ENCODE results near the gene TBX1. TPM values are rescaled to one million over a fixed set of nuclear protein-coding genes. Genes with fewer than 3 reads are reported as not detected.

The TBX1 gene
- total and polyA plus RNA-seq, 2 of the 8 experiments (the other 6 are each of a cell fraction or from before 2014, with no cell fraction given): 0.28 TPM; not detected in 1

DNA sequence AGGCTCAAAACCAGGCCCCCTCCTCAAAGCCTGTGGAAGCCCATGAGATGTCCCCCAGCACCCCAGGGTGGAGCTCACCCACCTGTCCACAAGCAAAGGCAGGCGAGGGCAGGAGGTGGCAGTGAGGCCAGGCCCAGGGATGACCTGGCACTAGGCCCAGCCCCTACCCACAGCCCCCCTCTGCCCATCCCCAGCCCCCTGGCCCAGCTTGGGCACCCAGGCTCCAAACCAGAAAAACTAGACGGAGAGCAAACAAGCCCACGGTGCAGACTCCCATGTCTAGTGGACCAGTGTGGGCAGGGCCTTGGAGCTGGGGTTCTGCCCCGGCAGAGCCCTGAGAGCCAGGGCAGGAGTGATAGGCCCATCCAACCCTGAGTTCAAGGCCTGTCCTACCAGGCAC is 16.9 kb upstream of the TBX1 start:
- no peak overlapping the region for H3K56ac ChIP-seq (replicated peaks; ENCODE audit: insufficient read length, low read depth, low read length)
- no peak overlapping the region for H2AK5ac ChIP-seq (ENCODE audit: low read depth, low read length)
- no peaks in the 10 kb centered on the region for H3K79me1 ChIP-seq (ENCODE audit: low read depth, low read length)
- no peak for DNase-seq (ENCODE audit: low read depth in 1 of 2, low spot score in 2 of 2)
- H3K36me3 ChIP-seq (ENCODE audit: control insufficient read depth in 2 of 4, insufficient read depth in 4 of 4, low read length in 3 of 4): no peaks in the 10 kb centered on the region
- H2BK15ac ChIP-seq (ENCODE audit: low read length): no peak overlapping the region
- no peak for FAIRE-seq
- no peak overlapping the region for H4K8ac ChIP-seq (ENCODE audit: extremely low read depth, insufficient read depth, low read length)
- no peak overlapping the region for H3K4me3 ChIP-seq (ENCODE audit: extremely low read depth in 1 of 4, insufficient read depth in 2 of 4, low read depth in 3 of 4, low read length in 4 of 4)
- H2BK120ac ChIP-seq (replicated peaks; ENCODE audit: low read depth, low read length): no peak overlapping the region
- no peak overlapping the region for H3K18ac ChIP-seq (ENCODE audit: extremely low read depth, low read length)
- no peak overlapping the region for H3K27ac ChIP-seq (ENCODE audit: low read depth, low read length)
- no peak overlapping the region for H3K9ac ChIP-seq (replicated peaks in 1 of 4; ENCODE audit: extremely low read depth in 1 of 4, low read depth in 3 of 4, low read length in 3 of 4)
- peaks cover 0 to 10% (median 2%) of the 10 kb centered on the region in 4 experiments; a peak in 3 of 7 replicates for H3K4me1 ChIP-seq (replicated peaks in 1 of 4; ENCODE audit: control insufficient read depth in 3 of 4, insufficient read depth in 4 of 4, low read length in 3 of 4)
- H2BK20ac ChIP-seq (ENCODE audit: low read length): no peak overlapping the region
- no peaks in the 10 kb centered on the region; a peak in 1 of 7 replicates for H3K27me3 ChIP-seq (replicated peaks in 1 of 4; ENCODE audit: control insufficient read depth in 3 of 4, extremely low read depth in 1 of 4, insufficient read depth in 3 of 4, low read length in 3 of 4)
- no peaks in the 10 kb centered on the region for H3K9me3 ChIP-seq (ENCODE audit: insufficient read depth in 2 of 2, low read depth in 1 of 2, low read length in 1 of 2)
- H2BK12ac ChIP-seq (ENCODE audit: low read depth, low read length): no peak overlapping the region
- H4K91ac ChIP-seq (replicated peaks; ENCODE audit: insufficient read length, low read length): no peak overlapping the region
- no peaks in the 10 kb centered on the region for H3K79me2 ChIP-seq (ENCODE audit: control insufficient read depth in 1 of 2, insufficient read depth in 2 of 2, low read length in 2 of 2)
- POLR2A ChIA-PET (ENCODE audit: partially characterized antibody): no interaction called here
- WGBS, 2 experiments (ENCODE audit: extremely low coverage in 1 of 2, insufficient coverage in 1 of 2, insufficient read length in 1 of 2, insufficient replicate concordance in 2 of 2, low coverage in 1 of 2, low lambda C conversion rate in 2 of 2, missing lambda C conversion rate in 1 of 2): 100% methylated on average over 4 of the region's 4 CpGs; no CpG with 5 or more reads in 1 of the 2 experiments
- no peaks in the 10 kb centered on the region; the same call in 1 of the 2 replicates for H3K23me2 ChIP-seq (ENCODE audit: low read depth, low read length)
- CTCF ChIA-PET (ENCODE audit: partially characterized antibody): interaction anchor here (1.3 to 16.5 kb wide), 3 partner anchors 12 to 64 kb away, joined by 3 to 168 read pairs (median 7); no protein-coding TSS in a partner anchor
- no peak overlapping the region for H2AFZ ChIP-seq (ENCODE audit: low read length)
- no peak overlapping the region for H3K4ac ChIP-seq (replicated peaks; ENCODE audit: insufficient read length, low read depth, low read length)
- no peak overlapping the region for H3K23ac ChIP-seq (ENCODE audit: insufficient read length)
- no peak overlapping the region for H2BK5ac ChIP-seq (ENCODE audit: low read depth, low read length)
- peaks cover 0 to 1% of the 10 kb centered on the region in 2 experiments for H4K20me1 ChIP-seq (replicated peaks in 1 of 2; ENCODE audit: control insufficient read depth in 1 of 2, insufficient read depth in 2 of 2, low read length in 2 of 2)
- no peak overlapping the region for H3K14ac ChIP-seq (ENCODE audit: insufficient read length)
- H3K4me2 ChIP-seq (ENCODE audit: insufficient read depth in 1 of 2, low read depth in 2 of 2, low read length in 2 of 2): no peak overlapping the region
- H4K5ac ChIP-seq (ENCODE audit: insufficient read length, low read depth, low read length): no peak overlapping the region
- TF ChIP-seq SP4 (IDR thresholded peaks at IDR 0.05; ENCODE audit: low read length): no peak
- TF ChIP-seq EGR1 (IDR thresholded peaks at IDR 0.05; ENCODE audit: borderline replicate concordance, low read depth, low read length): no peak
- no peak for TF ChIP-seq HDAC6 (IDR thresholded peaks at IDR 0.05; ENCODE audit: low read depth, low read length)
- TF ChIP-seq SAP30 (IDR thresholded peaks at IDR 0.05; ENCODE audit: insufficient read depth, insufficient replicate concordance, low read length): no peak
- TF ChIP-seq PHF8 (conservative IDR thresholded peaks at IDR 0.05; ENCODE audit: low read depth, low read length): no peak
- no peak for TF ChIP-seq KDM5A (IDR thresholded peaks at IDR 0.05; ENCODE audit: low read length)
- TF ChIP-seq USF2 (IDR thresholded peaks at IDR 0.05; ENCODE audit: low read length): no peak
- no peak for TF ChIP-seq GTF2F1 (IDR thresholded peaks at IDR 0.05; ENCODE audit: borderline replicate concordance, low read depth, low read length)
- no peak for TF ChIP-seq SIN3A (conservative IDR thresholded peaks at IDR 0.05 in 1 of 2, IDR thresholded peaks at IDR 0.05 in 1 of 2; ENCODE audit: low read depth in 1 of 2, low read length in 2 of 2)
- TF ChIP-seq CBX5 (IDR thresholded peaks at IDR 0.05; ENCODE audit: low read depth, low read length): no peak
